HepG2 (cell line): ENCODE data around the gene TMEM258. TPM values are rescaled to one million over a fixed set of nuclear protein-coding genes. Genes with fewer than 3 reads are reported as not detected.
A peak's percentile ranks its signal among the peaks of the same experiment; 100 is the strongest.

Experiments used
- ATRX ChIP-seq: sonication (generic); formaldehyde crosslinking; IDR thresholded peaks from 2 replicates; pipeline ENCODE4 v1.4.0; 2020; ENCODE audit warnings: missing genetic modification reagents, borderline replicate concordance
- CEBPZ ChIP-seq: IDR thresholded peaks from 2 replicates; pipeline ENCODE4 v1.6.1; 2012; ENCODE audit warnings: low read length, improper control_type of control experiment
- ETV5 ChIP-seq: IDR thresholded peaks from 2 replicates; pipeline ENCODE4 v1.6.1; 2018; ENCODE audit warnings: missing biosample characterization, missing genetic modification reagents, inconsistent platforms, borderline replicate concordance
- GABPB1 ChIP-seq: IDR thresholded peaks from 2 replicates; pipeline ENCODE4 v1.6.1; 2016; ENCODE audit warnings: mild to moderate bottlenecking, missing genetic modification reagents, moderate library complexity, missing compliant biosample characterization
- HMG20A ChIP-seq: IDR thresholded peaks from 2 replicates; pipeline ENCODE4 v1.6.1; 2016; ENCODE audit warnings: borderline replicate concordance
- JUNB ChIP-seq: sonication (generic); formaldehyde crosslinking; IDR thresholded peaks from 2 replicates; pipeline ENCODE4 v1.8.0; 2022; ENCODE audit warnings: missing genetic modification reagents, mild to moderate bottlenecking, borderline replicate concordance
- NR0B2 ChIP-seq: sonication (generic); formaldehyde crosslinking; IDR thresholded peaks from 2 replicates; pipeline ENCODE4 v1.4.0; 2020; ENCODE audit warnings: mild to moderate bottlenecking, missing genetic modification reagents
- POLR2AphosphoS5 ChIP-seq: IDR thresholded peaks from 2 replicates; pipeline ENCODE4 v1.6.1; 2012; ENCODE audit warnings: low read depth, low read length
- SKIL ChIP-seq: sonication (generic); formaldehyde crosslinking; IDR thresholded peaks from 2 replicates; pipeline ENCODE4 v1.8.0; 2022; ENCODE audit warnings: missing genetic modification reagents, mild to moderate bottlenecking, moderate library complexity, borderline replicate concordance
- SNAPC2 ChIP-seq: sonication (generic); formaldehyde crosslinking; IDR thresholded peaks from 2 replicates; pipeline ENCODE4 v1.8.1; 2022; ENCODE audit warnings: mild to moderate bottlenecking, missing genetic modification reagents
- TOPORS ChIP-seq: sonication (generic); formaldehyde crosslinking; IDR thresholded peaks from 2 replicates; pipeline ENCODE4 v1.8.0; 2023; ENCODE audit warnings: mild to moderate bottlenecking, missing genetic modification reagents
- TRIM22 ChIP-seq: fragments of 450-650 bp; IDR thresholded peaks from 2 replicates; pipeline ENCODE4 v1.6.1; 2017
- ZBTB21 ChIP-seq: sonication (generic); formaldehyde crosslinking; IDR thresholded peaks from 2 replicates; pipeline ENCODE4 v1.4.0; 2020; ENCODE audit warnings: missing genetic modification reagents
- ZGPAT ChIP-seq: IDR thresholded peaks from 2 replicates; pipeline ENCODE4 v1.6.1; 2016; ENCODE audit warnings: mild to moderate bottlenecking
- ZIK1 ChIP-seq: sonication (generic); formaldehyde crosslinking; IDR thresholded peaks from 2 replicates; pipeline ENCODE4 v1.5.0; 2020; ENCODE audit warnings: mild to moderate bottlenecking, low read depth, missing genetic modification reagents, borderline replicate concordance
- ZNF136 ChIP-seq: sonication (generic); formaldehyde crosslinking; IDR thresholded peaks from 2 replicates; pipeline ENCODE4 v1.8.1; 2022; ENCODE audit warnings: low read depth, mild to moderate bottlenecking, moderate library complexity, missing genetic modification reagents
- ZNF138 ChIP-seq: sonication (generic); formaldehyde crosslinking; IDR thresholded peaks from 2 replicates; pipeline ENCODE4 v1.5.0; 2020; ENCODE audit warnings: mild to moderate bottlenecking, low read depth, missing genetic modification reagents
- ZNF766 ChIP-seq: sonication (generic); formaldehyde crosslinking; IDR thresholded peaks from 2 replicates; pipeline ENCODE4 v1.5.0; 2020; ENCODE audit warnings: missing genetic modification reagents, borderline replicate concordance
- ZSCAN21 ChIP-seq: sonication (generic); formaldehyde crosslinking; IDR thresholded peaks from 2 replicates; pipeline ENCODE4 v1.8.0; 2022; ENCODE audit warnings: mild to moderate bottlenecking, missing genetic modification reagents, moderate library complexity, borderline replicate concordance
- polyA plus RNA-seq, 8 experiments: library from polyadenylated mRNA; depleted of rRNA in 3 of 8; stranded (reverse) in 7 of 8; unstranded in 1 of 8; fragments of >200 nt; fragmentation: Illumina TruSeq in 4 of 8; extraction: Trizol in 4 of 8; gene quantifications; 2 replicates each; pipeline versions ENCODE4 v1.2.1 to v1.2.3, GENCODE V29; 2011 to 2016; ENCODE audit warnings: low read depth in 4 of 8, missing spikeins in 1 of 8, mixed read lengths in 1 of 8; ENCODE audit not compliant: insufficient read depth in 1 of 8
- total RNA-seq, 5 experiments: library from RNA; depleted of rRNA; stranded (reverse); fragments of >200 nt; fragmentation: Illumina TruSeq; extraction: Trizol; gene quantifications; 2 replicates each; pipeline ENCODE4 v1.2.3, GENCODE V29; 2016; ENCODE audit warnings: low read depth in 1 of 5

The TMEM258 gene
- total and polyA plus RNA-seq, 2 of the 13 experiments (the other 11 are each of a cell fraction or from before 2014, with no cell fraction given), result 175 to 424 TPM

- no peak; the same call in 1 of the 2 replicates for TF ChIP-seq ZIK1 (CRISPR knock-in tag)
- peak; percentile 70; the same call in 1 of the 2 replicates for TF ChIP-seq ZGPAT (CRISPR knock-in tag)
- no peak for TF ChIP-seq CEBPZ
- peak; percentile 42; the same call in 1 of the 2 replicates for TF ChIP-seq ZSCAN21 (CRISPR knock-in tag)
- TF ChIP-seq ZBTB21 (CRISPR knock-in tag), result no peak
- TF ChIP-seq ATRX (CRISPR knock-in tag), result no peak
- peak; percentile 53 for TF ChIP-seq GABPB1 (CRISPR knock-in tag)
- TF ChIP-seq TRIM22, result no peak
- TF ChIP-seq SNAPC2 (CRISPR knock-in tag), result no peak
- TF ChIP-seq TOPORS, result peak; percentile 25; the same call in 1 of the 2 replicates
- no peak; the same call in 1 of the 2 replicates for TF ChIP-seq ETV5 (CRISPR knock-in tag)
- TF ChIP-seq HMG20A, result no peak
- no peak for TF ChIP-seq ZNF136 (CRISPR knock-in tag)
- no peak for TF ChIP-seq ZNF766 (CRISPR knock-in tag)
- peak; percentile 54; the same call in 1 of the 2 replicates for TF ChIP-seq POLR2AphosphoS5
- no peak; the same call in 1 of the 2 replicates for TF ChIP-seq SKIL
- TF ChIP-seq ZNF138, result no peak
- TF ChIP-seq JUNB (CRISPR knock-in tag), result 0 out of 2 replicates have a peak, but pooled peaks have one; percentile 15
- peak; percentile 16; the same call in 1 of the 2 replicates for TF ChIP-seq NR0B2
These were observed 35.4 kb upstream of the TMEM258 start, which contains the start of gene FADS2 (continued) for GRCh38 chr11:61827571-61828378.
